ENCODE measurements around the gene CAVIN1.
"Not testable (repeated sequence)": the region's sequence is repeated elsewhere in the genome, so short reads cannot be mapped to it uniquely, and the experiment has no call there.

Gene CAVIN1

GRCh38 chr17:42422958-42423712, at the start of gene CAVIN1:
Gene CAVIN1, minus strand, starts transcription at chr17:42423256. Its CDS starts 159 bp downstream, at chr17:42423097.
- DNase-seq (ENCODE audit: low spot score), result peak; percentile 100

GRCh38 chr17:42467889-42468288, 44.8 kb upstream of the CAVIN1 start:
- DNase-seq (ENCODE audit: low spot score), result no peak

GRCh38 chr17:42463976-42464400, 40.9 kb upstream of the CAVIN1 start:
- DNase-seq (ENCODE audit: low spot score), result no peak

- DNase-seq (ENCODE audit: low spot score), result no peak
These were observed 37.3 kb upstream of the CAVIN1 start for GRCh38 chr17:42460371-42460770.

GRCh38 chr17:42459801-42460281, 36.8 kb upstream of the CAVIN1 start:
- DNase-seq (ENCODE audit: low spot score), result peak; percentile 42

- peak; percentile 9 for DNase-seq (ENCODE audit: low spot score)
These were observed 36.3 kb upstream of the CAVIN1 start for GRCh38 chr17:42459256-42459800.

- peak; percentile 92 for DNase-seq (ENCODE audit: low spot score)
These were observed 35.6 kb upstream of the CAVIN1 start, which contains the start of gene ATP6V0A1 for GRCh38 chr17:42458497-42459255. Gene ATP6V0A1, plus strand, starts transcription at chr17:42458878. Its CDS starts 2,017 bp downstream, at chr17:42460895.

- no peak for DNase-seq (ENCODE audit: low spot score)
These were observed 34.2 kb upstream of the CAVIN1 start for GRCh38 chr17:42457107-42457792.

- peak; percentile 62 for DNase-seq (ENCODE audit: low spot score)
These were observed 33.4 kb upstream of the CAVIN1 start for GRCh38 chr17:42456223-42457106.

- DNase-seq (ENCODE audit: low spot score), result not testable (repeated sequence)
These were observed 31.9 kb upstream of the CAVIN1 start for GRCh38 chr17:42454987-42455386.

GRCh38 chr17:42453439-42453838, 30.4 kb upstream of the CAVIN1 start:
- DNase-seq (ENCODE audit: low spot score), result no peak

- DNase-seq (ENCODE audit: low spot score), result not testable (repeated sequence)
These were observed 28.2 kb upstream of the CAVIN1 start for GRCh38 chr17:42451270-42451669.

- DNase-seq (ENCODE audit: low spot score), result not testable (repeated sequence)
These were observed 26.8 kb upstream of the CAVIN1 start for GRCh38 chr17:42449838-42450237.

GRCh38 chr17:42449176-42449575, 26.1 kb upstream of the CAVIN1 start:
- DNase-seq (ENCODE audit: low spot score), result not testable (repeated sequence)

- no peak for DNase-seq (ENCODE audit: low spot score)
These were observed 19.1 kb upstream of the CAVIN1 start for GRCh38 chr17:42442196-42442565.

- no peak for DNase-seq (ENCODE audit: low spot score)
These were observed 18.5 kb upstream of the CAVIN1 start for GRCh38 chr17:42441371-42442195.

GRCh38 chr17:42438600-42439567, 15.8 kb upstream of the CAVIN1 start:
- no peak for DNase-seq (ENCODE audit: low spot score)

GRCh38 chr17:42436391-42436790, 13.3 kb upstream of the CAVIN1 start:
- DNase-seq (ENCODE audit: low spot score), result peak; percentile 93

- DNase-seq (ENCODE audit: low spot score), result no peak
These were observed 8.7 kb upstream of the CAVIN1 start for GRCh38 chr17:42431758-42432161.

All from AG08395 (cell line).